Thyroid gland (tissue), 4 donors: ENCODE results near the gene AP3D1. TPM values are rescaled to one million over a fixed set of nuclear protein-coding genes. Genes with fewer than 3 reads are reported as not detected.
A peak's percentile ranks its signal among the peaks of the same experiment; 100 is the strongest.

Experiments
- DNase-seq, 2 donors: peaks; one replicate each; pipeline ENCODE4 v3.0.0-alpha.2; 2019
- H3K27ac ChIP-seq, 3 donors: fragments of 200-600 bp; sonication (generic); 1 replicate in 2 of 3; 2 replicates in 1 of 3; pipeline ENCODE4 v1.5.1; 2016 to 2019; ENCODE audit warnings: mild to moderate bottlenecking in 1 of 3, moderate library complexity in 1 of 3
- H3K27me3 ChIP-seq: fragments of 200-600 bp; sonication (generic); one replicate; pipeline ENCODE4 v1.5.1; 2019
- H3K36me3 ChIP-seq, 2 donors: fragments of 200-600 bp; sonication (generic); one replicate each; pipeline ENCODE4 v1.5.1; 2016 to 2019
- H3K4me1 ChIP-seq, 2 donors: fragments of 200-600 bp; sonication (generic); one replicate each; pipeline ENCODE4 v1.5.1; 2017 to 2019
- H3K4me3 ChIP-seq, 3 donors: fragments of 200-600 bp; sonication (generic); replicated peaks in 1 of 3; 1 replicate in 2 of 3; 2 replicates in 1 of 3; pipeline ENCODE4 v1.5.1; 2016; ENCODE audit warnings: mild to moderate bottlenecking in 1 of 3
- H3K9me3 ChIP-seq: fragments of 200-600 bp; sonication (generic); one replicate; pipeline ENCODE4 v1.5.1; 2017
- CTCF ChIP-seq, 6 experiments: fragments of 200-600 bp in 3 of 6; fragments of 450-650 bp in 3 of 6; sonication (generic) in 3 of 6; IDR thresholded peaks; one replicate each; pipeline ENCODE4 v1.5.1; 2016 to 2019; ENCODE audit warnings: antibody characterized with exemption in 6 of 6, mild to moderate bottlenecking in 2 of 6, inconsistent platforms in 1 of 6, moderate library complexity in 1 of 6
- POLR2A ChIP-seq, 2 donors: fragments of 450-650 bp; IDR thresholded peaks; one replicate each; pipeline ENCODE4 v1.6.1; 2017; ENCODE audit warnings: antibody characterized with exemption in 2 of 2, mild to moderate bottlenecking in 2 of 2, moderate library complexity in 1 of 2
- WGBS, 2 donors: methylation state at CpG; one replicate each; pipeline ENCODE4 v1.1.5; 2017; 5-methylcytosine and 5-hydroxymethylcytosine counted together
- intact Hi-C: fragments of 100-400 bp; cut with DNase I; formaldehyde crosslinking; loops from one replicate; pipeline ENCODE4 v1.15.1; 2023
- total RNA-seq, 4 donors: library from RNA; depleted of rRNA; stranded (reverse); fragments of >200 nt; gene quantifications; one replicate each; pipeline ENCODE4 v1.2.3, GENCODE V29; 2016

AP3D1 gene
- total RNA-seq, 4 donors from 2014 or later, result 62.5 to 121 (median 118) TPM

GRCh38 chr19:2188708-2189385, 37.5 kb upstream of the AP3D1 start:
- Histone ChIP-seq H3K27me3 (no peaks in the 10 kb centered on the region), H3K4me1 (peaks cover 26 to 40% of the 10 kb centered on the region in 2 donors), H3K27ac (peak overlapping the region in 1 of 3 donors; percentile 87), H3K36me3 (peaks cover 12 to 23% of the 10 kb centered on the region in 2 donors), H3K4me3 (no peak overlapping the region), H3K9me3 (no peaks in the 10 kb centered on the region)
- no peak for TF ChIP-seq CTCF (IDR thresholded peaks at IDR 0.05)
- no peak for TF ChIP-seq POLR2A (IDR thresholded peaks at IDR 0.05)
- WGBS, 2 donors, result 92% methylated on average over 15 to 16 of the region's 19 CpGs
- intact Hi-C loops, result no loop called here
- no peak for DNase-seq

GRCh38 chr19:2187159-2187558, 35.8 kb upstream of the AP3D1 start:
- Histone ChIP-seq H3K4me1 (peaks cover 26 to 40% of the 10 kb centered on the region in 2 donors), H3K27ac (peak overlapping the region; percentile 78 to 89 (median 87)), H3K27me3 (no peaks in the 10 kb centered on the region), H3K4me3 (no peak overlapping the region), H3K9me3 (no peaks in the 10 kb centered on the region), H3K36me3 (peaks cover 12 to 25% of the 10 kb centered on the region in 2 donors)
- WGBS, 2 donors, result 61 to 74% methylated on average over 10 to 13 of the region's 13 CpGs
- intact Hi-C loops, result no loop called here
- no peak for DNase-seq
- no peak for TF ChIP-seq POLR2A (IDR thresholded peaks at IDR 0.05)
- no peak for TF ChIP-seq CTCF (IDR thresholded peaks at IDR 0.05)

GRCh38 chr19:2186071-2186846, 34.9 kb upstream of the AP3D1 start:
- Histone ChIP-seq H3K4me3 (no peak overlapping the region), H3K27me3 (no peaks in the 10 kb centered on the region), H3K36me3 (peaks cover 3 to 21% of the 10 kb centered on the region in 2 donors), H3K9me3 (no peaks in the 10 kb centered on the region), H3K27ac (peak overlapping the region; percentile 78 to 89 (median 87)), H3K4me1 (peaks cover 26 to 40% of the 10 kb centered on the region in 2 donors)
- intact Hi-C loops, result no loop called here
- no peak for TF ChIP-seq CTCF (IDR thresholded peaks at IDR 0.05)
- TF ChIP-seq POLR2A (IDR thresholded peaks at IDR 0.05), result peak in 1 of 2 donors; percentile 59
- WGBS, 2 donors, result 12 to 35% methylated on average over 28 of the region's 28 CpGs
- DNase-seq, result peak; percentile 91

GRCh38 chr19:2185734-2186070, 34.3 kb upstream of the AP3D1 start:
- H3K36me3 ChIP-seq, result peaks cover 4 to 15% of the 10 kb centered on the region in 2 donors
- peaks cover 26 to 40% of the 10 kb centered on the region in 2 donors for H3K4me1 ChIP-seq
- H3K4me3 ChIP-seq, result no peak overlapping the region
- intact Hi-C loops, result no loop called here
- DNase-seq, result no peak
- peak overlapping the region; percentile 78 to 89 (median 87) for H3K27ac ChIP-seq
- no peaks in the 10 kb centered on the region for H3K9me3 ChIP-seq
- TF ChIP-seq POLR2A (IDR thresholded peaks at IDR 0.05) (no peak), CTCF (IDR thresholded peaks at IDR 0.05) (no peak)
- WGBS, 2 donors, result 55 to 58% methylated on average over 11 of the region's 11 CpGs
- H3K27me3 ChIP-seq, result no peaks in the 10 kb centered on the region
